ENCODE results near the gene CARF.
"Not testable (repeated sequence)": the region's sequence is repeated elsewhere in the genome, so short reads cannot be mapped to it uniquely, and the experiment has no call there.

CARF gene

DNA sequence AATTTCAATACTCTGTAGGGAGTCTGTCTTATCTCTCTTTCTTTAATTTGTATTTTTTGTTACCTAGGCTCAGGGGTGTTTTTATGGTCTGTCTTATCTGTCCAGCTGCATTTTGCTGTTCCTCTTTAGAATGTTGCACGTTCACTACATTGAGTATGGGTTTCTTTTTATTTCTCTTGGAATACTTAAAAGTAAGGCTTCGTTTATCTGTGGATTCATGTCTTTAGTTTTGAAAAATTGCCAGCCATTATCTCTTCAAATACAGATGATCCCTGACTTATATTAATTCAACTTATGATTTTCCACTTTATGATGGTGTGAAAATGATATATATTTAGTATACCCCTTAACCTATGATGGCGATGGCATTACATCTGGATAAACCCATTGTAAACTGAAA, 26.9 kb downstream of the CARF start:
- H3K4me3 ChIP-seq (replicated peaks in 1 of 2; ENCODE audit: low read depth in 2 of 2, low read length in 2 of 2) = no peak overlapping the region
- TF ChIP-seq, protein P1, sequence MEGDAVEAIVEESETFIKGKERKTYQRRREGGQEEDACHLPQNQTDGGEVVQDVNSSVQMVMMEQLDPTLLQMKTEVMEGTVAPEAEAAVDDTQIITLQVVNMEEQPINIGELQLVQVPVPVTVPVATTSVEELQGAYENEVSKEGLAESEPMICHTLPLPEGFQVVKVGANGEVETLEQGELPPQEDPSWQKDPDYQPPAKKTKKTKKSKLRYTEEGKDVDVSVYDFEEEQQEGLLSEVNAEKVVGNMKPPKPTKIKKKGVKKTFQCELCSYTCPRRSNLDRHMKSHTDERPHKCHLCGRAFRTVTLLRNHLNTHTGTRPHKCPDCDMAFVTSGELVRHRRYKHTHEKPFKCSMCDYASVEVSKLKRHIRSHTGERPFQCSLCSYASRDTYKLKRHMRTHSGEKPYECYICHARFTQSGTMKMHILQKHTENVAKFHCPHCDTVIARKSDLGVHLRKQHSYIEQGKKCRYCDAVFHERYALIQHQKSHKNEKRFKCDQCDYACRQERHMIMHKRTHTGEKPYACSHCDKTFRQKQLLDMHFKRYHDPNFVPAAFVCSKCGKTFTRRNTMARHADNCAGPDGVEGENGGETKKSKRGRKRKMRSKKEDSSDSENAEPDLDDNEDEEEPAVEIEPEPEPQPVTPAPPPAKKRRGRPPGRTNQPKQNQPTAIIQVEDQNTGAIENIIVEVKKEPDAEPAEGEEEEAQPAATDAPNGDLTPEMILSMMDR (IDR thresholded peaks at IDR 0.05; ENCODE audit: low read depth, low read length) = no peak
- DNase-seq (ENCODE audit: low read depth in 2 of 2) = no peak

DNA sequence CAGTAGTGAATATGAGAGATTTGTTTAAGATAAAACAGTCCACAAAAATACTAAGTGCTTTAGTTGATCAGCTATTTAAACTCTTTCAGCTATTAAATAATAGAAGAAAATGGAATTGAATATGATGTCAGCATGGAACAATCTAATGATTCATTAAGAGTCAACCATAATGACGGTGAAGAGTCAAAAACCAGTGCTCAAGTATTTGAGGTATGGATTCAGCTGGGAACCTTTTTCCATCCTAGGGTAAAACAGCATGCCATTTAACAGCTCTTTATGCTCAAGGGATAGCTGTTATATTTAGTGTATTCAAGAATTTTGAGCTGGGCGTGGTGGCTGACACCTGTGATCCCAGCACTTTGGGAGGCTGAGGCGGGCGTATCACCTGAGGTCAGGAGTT, 29.7 kb downstream of the CARF start:
- DNase-seq (ENCODE audit: low read depth in 2 of 2) = peak in 1 of 2 donors; percentile 80
- TF ChIP-seq, protein P1 (IDR thresholded peaks at IDR 0.05; ENCODE audit: low read depth, low read length) = no peak

DNA sequence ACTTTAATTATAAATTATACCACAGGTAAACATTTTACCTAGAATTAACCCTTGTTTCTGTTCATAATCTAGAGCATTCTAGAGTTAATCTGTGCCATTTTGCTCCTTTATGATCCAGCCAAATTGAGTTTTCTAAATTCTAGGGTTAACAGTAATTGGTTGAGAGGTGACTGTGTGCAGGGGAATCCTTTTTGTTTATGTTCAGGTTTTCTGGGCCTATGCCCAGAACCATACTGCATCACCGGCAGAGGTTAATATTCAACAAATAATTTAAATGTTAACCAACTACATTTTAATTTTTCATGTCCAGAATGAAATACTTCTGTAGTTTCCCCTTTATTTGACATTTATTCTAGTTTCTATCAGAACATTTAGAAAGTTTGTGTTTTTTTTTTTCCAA, 32.3 kb downstream of the CARF start:
- peak in 1 of 2 donors; percentile 43 for DNase-seq (ENCODE audit: low read depth in 2 of 2)
- H3K4me3 ChIP-seq (replicated peaks in 1 of 2; ENCODE audit: low read depth in 2 of 2, low read length in 2 of 2) = no peak overlapping the region
- TF ChIP-seq, protein P1 (IDR thresholded peaks at IDR 0.05; ENCODE audit: low read depth, low read length) = no peak

More for the DNA sequence above, 29.7 kb downstream of the CARF start:
- H3K4me3 ChIP-seq (replicated peaks in 1 of 2; ENCODE audit: low read depth in 2 of 2, low read length in 2 of 2) = no peak overlapping the region

DNA sequence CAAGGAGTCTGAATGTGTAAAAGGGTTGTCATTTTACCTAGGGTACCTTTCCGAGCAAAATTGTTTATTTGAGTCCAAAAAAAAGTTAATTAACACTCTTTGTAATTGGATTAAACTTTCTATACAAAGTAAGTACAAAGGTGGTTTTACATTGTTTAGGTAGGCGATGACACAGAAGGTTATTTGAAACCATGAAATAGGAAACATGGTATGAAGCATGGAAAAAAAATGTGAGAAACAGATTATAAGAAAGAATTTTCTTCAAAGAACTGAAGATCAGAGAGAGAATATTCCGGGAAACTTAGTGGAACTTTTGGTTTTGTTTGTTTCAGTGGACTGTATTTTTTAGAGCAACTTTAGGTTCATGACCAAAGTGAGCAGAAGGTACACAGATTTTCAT, 32.7 kb downstream of the CARF start:
- H3K4me3 ChIP-seq (replicated peaks in 1 of 2; ENCODE audit: low read depth in 2 of 2, low read length in 2 of 2) = no peak overlapping the region
- TF ChIP-seq, protein P1 (IDR thresholded peaks at IDR 0.05; ENCODE audit: low read depth, low read length) = no peak
- peak in 1 of 2 donors; percentile 5 for DNase-seq (ENCODE audit: low read depth in 2 of 2)

DNA sequence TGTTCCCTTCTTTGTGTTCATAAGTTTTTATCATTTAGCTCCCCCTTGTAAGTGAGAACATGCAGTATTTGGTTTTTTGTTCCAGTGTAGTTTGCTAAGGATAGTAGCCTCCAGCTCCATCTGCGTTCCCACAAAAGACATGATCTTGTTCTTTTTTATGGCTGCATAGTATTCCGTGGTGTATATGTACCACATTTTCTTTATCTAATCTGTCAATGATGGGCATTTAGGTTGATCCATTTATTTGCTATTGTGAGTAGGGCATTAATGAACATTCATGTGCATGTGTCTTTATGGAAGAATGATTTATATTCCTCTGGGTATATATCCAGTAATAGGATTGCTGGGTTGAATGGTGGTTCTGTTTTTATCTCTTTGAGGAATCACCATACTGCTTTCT, 33.4 kb downstream of the CARF start:
- TF ChIP-seq, protein P1 (IDR thresholded peaks at IDR 0.05; ENCODE audit: low read depth, low read length) = no peak
- no peak overlapping the region for H3K4me3 ChIP-seq (replicated peaks in 1 of 2; ENCODE audit: low read depth in 2 of 2, low read length in 2 of 2)
- DNase-seq (ENCODE audit: low read depth in 2 of 2) = no peak

DNA sequence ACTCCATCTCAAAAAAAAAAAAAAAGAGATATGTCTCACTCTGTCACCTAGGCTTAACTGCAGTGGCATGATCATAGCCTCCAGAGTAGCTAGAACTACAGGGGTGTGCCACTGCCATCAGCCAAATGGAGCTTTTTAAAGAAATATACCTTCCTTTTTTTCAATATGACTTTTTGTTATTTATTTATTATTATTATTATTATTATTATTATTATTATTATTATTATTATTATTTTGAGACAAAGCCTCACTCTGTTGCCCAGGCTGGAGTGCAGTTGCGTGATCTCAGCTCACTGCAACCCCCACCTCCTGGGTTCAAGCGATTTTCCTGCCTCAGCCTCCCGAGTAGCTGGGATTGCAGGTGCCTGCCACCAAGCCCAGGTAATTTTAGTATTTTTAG, 37.3 kb downstream of the CARF start:
- DNase-seq (ENCODE audit: low read depth in 2 of 2); H3K4me3 ChIP-seq (replicated peaks in 1 of 2; ENCODE audit: low read depth in 2 of 2, low read length in 2 of 2): not testable (repeated sequence)

DNA sequence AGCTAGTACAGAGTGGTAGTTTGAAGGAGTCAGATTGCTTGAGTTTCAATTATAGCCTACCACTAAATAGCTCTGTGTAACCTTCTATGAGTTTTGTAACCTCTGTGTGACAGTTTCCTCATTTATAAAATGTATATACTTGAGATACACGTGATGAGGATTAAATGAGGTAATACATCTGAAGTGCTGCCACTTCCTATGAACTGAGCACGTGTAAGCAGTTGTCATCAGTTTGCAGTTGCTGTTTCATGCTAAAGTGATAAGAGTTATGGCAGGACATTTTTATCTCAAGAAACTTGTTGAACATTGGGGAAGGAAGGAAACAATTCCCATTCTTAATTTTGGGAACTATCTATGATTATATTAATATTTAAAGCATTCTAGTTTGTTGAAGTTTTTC, 38.5 kb downstream of the CARF start:
- no peak overlapping the region for H3K4me3 ChIP-seq (replicated peaks in 1 of 2; ENCODE audit: low read depth in 2 of 2, low read length in 2 of 2)
- peak; percentile 9 to 36 for DNase-seq (ENCODE audit: low read depth in 2 of 2)
- TF ChIP-seq, protein P1 (IDR thresholded peaks at IDR 0.05; ENCODE audit: low read depth, low read length) = no peak
